ENCODE data around the gene TMEM108.
A peak's percentile ranks its signal among the peaks of the same experiment; 100 is the strongest.
"Not testable (repeated sequence)": the region's sequence is repeated elsewhere in the genome, so short reads cannot be mapped to it uniquely, and the experiment has no call there.

Gene TMEM108

GRCh38 chr3:133038089-133038730 lies at the start of gene TMEM108:
TMEM108 (plus strand) TSS chr3:133038391.
- DNase-seq, result peak; percentile 92

GRCh38 chr3:132995971-132996370 lies 42.2 kb upstream of the TMEM108 start:
- DNase-seq, result no peak

- DNase-seq, result no peak
Measured at GRCh38 chr3:132997404-132998185, 40.6 kb upstream of the TMEM108 start.

- DNase-seq, result not testable (repeated sequence)
Measured at GRCh38 chr3:133005032-133005431, 33.2 kb upstream of the TMEM108 start.

GRCh38 chr3:133007601-133008000 lies 30.6 kb upstream of the TMEM108 start:
- DNase-seq, result no peak

- DNase-seq, result no peak
Measured at GRCh38 chr3:133014325-133014724, 23.9 kb upstream of the TMEM108 start.

- DNase-seq, result not testable (repeated sequence)
Measured at GRCh38 chr3:133015573-133015972, 22.6 kb upstream of the TMEM108 start.

- no peak for DNase-seq
Measured at GRCh38 chr3:133016838-133017309, 21.3 kb upstream of the TMEM108 start.

- DNase-seq, result no peak
Measured at GRCh38 chr3:133018921-133019320, 19.3 kb upstream of the TMEM108 start.

- DNase-seq, result no peak
Measured at GRCh38 chr3:133021206-133021605, 17.0 kb upstream of the TMEM108 start.

- DNase-seq, result no peak
Measured at GRCh38 chr3:133023362-133023761, 14.8 kb upstream of the TMEM108 start.

GRCh38 chr3:133025546-133025945 lies 12.6 kb upstream of the TMEM108 start:
- DNase-seq, result no peak

- no peak for DNase-seq
Measured at GRCh38 chr3:133032301-133032700, 5.9 kb upstream of the TMEM108 start.

- peak; percentile 64 for DNase-seq
Measured at GRCh38 chr3:133037436-133037835, 755 bp upstream of the TMEM108 start.

- no peak for DNase-seq
Measured at GRCh38 chr3:133038731-133039375, 662 bp downstream of the TMEM108 start.

GRCh38 chr3:133040696-133041523 lies 2.7 kb downstream of the TMEM108 start:
- peak; percentile 79 for DNase-seq

GRCh38 chr3:133041524-133041829 lies 3.3 kb downstream of the TMEM108 start:
- no peak for DNase-seq

GRCh38 chr3:133042778-133043177 lies 4.6 kb downstream of the TMEM108 start:
- no peak for DNase-seq

GRCh38 chr3:133047980-133048379 lies 9.8 kb downstream of the TMEM108 start:
- no peak for DNase-seq

GRCh38 chr3:133049491-133049890 lies 11.3 kb downstream of the TMEM108 start:
- no peak for DNase-seq

GRCh38 chr3:133050891-133051290 lies 12.7 kb downstream of the TMEM108 start:
- DNase-seq, result no peak

- DNase-seq, result no peak
Measured at GRCh38 chr3:133053532-133053931, 15.3 kb downstream of the TMEM108 start.

GRCh38 chr3:133054586-133054985 lies 16.4 kb downstream of the TMEM108 start:
- no peak for DNase-seq

Measured in NCI-H2107 (cell line).